ENCODE results near the gene TEN1. TPM values are rescaled to one million over a fixed set of nuclear protein-coding genes. Genes with fewer than 3 reads are reported as not detected.

The TEN1 gene
- total and polyA plus RNA-seq, 2 of the 13 experiments (the other 11 are each of a cell fraction or from before 2014, with no cell fraction given): 18.0 to 21.3 TPM

- TF ChIP-seq ZNF687 (CRISPR knock-in tag; IDR thresholded peaks at IDR 0.05) (peak; percentile 82), FOSL2 (CRISPR knock-in tag; IDR thresholded peaks at IDR 0.05) (peak; percentile 39; the same call in 1 of the 2 replicates), KDM2A (CRISPR knock-in tag; IDR thresholded peaks at IDR 0.05; ENCODE audit: borderline replicate concordance, low read depth) (peak; percentile 60; the same call in 1 of the 2 replicates), FOXA1 (IDR thresholded peaks at IDR 0.05) (no peak), FOXA1 (CRISPR knock-in tag; IDR thresholded peaks at IDR 0.05) (0 out of 2 replicates have a peak, but pooled peaks have one; percentile 7)
These were observed 26.5 kb downstream of the TEN1 start (continued) for GRCh38 chr17:76005263-76006149.

- Histone ChIP-seq H3K4me2 (ENCODE audit: low read depth, low read length) (no peak overlapping the region), H4K20me1 (ENCODE audit: insufficient read depth, low read length) (no peaks in the 10 kb centered on the region), H3K36me3 (replicated peaks in 1 of 2; ENCODE audit: control insufficient read depth in 1 of 2, insufficient read depth in 2 of 2, low read length in 2 of 2) (peaks cover 0 to 6% of the 10 kb centered on the region in 2 experiments; a peak in 2 of 5 replicates), H3K79me2 (ENCODE audit: insufficient read depth, low read length) (no peaks in the 10 kb centered on the region), H3K27me3 (ENCODE audit: control insufficient read depth in 1 of 2, insufficient read depth in 2 of 2, low read length in 2 of 2) (no peaks in the 10 kb centered on the region), H3K4me1 (ENCODE audit: insufficient read depth, low read length) (peaks cover 37% of the 10 kb centered on the region), H3K4me3 (replicated peaks in 1 of 3; ENCODE audit: insufficient read depth in 1 of 3, low read depth in 2 of 3, low read length in 3 of 3) (no peak overlapping the region), H3K27ac (ENCODE audit: extremely low read length, insufficient read depth, low read length) (no peak overlapping the region), H2AFZ (ENCODE audit: low read length) (no peak overlapping the region), H3K9me3 (ENCODE audit: low read length) (no peaks in the 10 kb centered on the region), H3K9ac (ENCODE audit: insufficient read depth, low read depth, low read length) (no peak overlapping the region)
- ChIA-PET POLR2A (interaction anchor here (0.5 to 1.4 kb wide), 2 partner anchors 25 to 64 kb away, joined by 4 read pairs; no protein-coding TSS in a partner anchor), CTCF (ENCODE audit: low intra/inter-chr PET ratio, low total read pairs) (no interaction called here)
- ATAC-seq: no peak
- no peak for FAIRE-seq
- no peak for DNase-seq (ENCODE audit: low spot score)
- intact Hi-C loops (cut with micrococcal nuclease; ENCODE audit: unreplicated experiment) (no loop called here), in situ Hi-C loops (cut with HindIII; ENCODE audit: extremely low pct_ligation_motif_present, low pct_unique_long_range_greater_than_20kb) (loop anchor here (5.0 kb wide), 2 partner anchors 50 to 100 kb away; no protein-coding TSS in a partner anchor)
- WGBS (ENCODE audit: low lambda C conversion rate): 94% methylated on average over 32 of the region's 39 CpGs
- no TSS peak for BruUV-seq (replicated peaks)
- TF ChIP-seq, protein P1, sequence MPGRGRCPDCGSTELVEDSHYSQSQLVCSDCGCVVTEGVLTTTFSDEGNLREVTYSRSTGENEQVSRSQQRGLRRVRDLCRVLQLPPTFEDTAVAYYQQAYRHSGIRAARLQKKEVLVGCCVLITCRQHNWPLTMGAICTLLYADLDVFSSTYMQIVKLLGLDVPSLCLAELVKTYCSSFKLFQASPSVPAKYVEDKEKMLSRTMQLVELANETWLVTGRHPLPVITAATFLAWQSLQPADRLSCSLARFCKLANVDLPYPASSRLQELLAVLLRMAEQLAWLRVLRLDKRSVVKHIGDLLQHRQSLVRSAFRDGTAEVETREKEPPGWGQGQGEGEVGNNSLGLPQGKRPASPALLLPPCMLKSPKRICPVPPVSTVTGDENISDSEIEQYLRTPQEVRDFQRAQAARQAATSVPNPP (CRISPR knock-in tag; IDR thresholded peaks at IDR 0.05): no peak
- TF ChIP-seq, protein P2, sequence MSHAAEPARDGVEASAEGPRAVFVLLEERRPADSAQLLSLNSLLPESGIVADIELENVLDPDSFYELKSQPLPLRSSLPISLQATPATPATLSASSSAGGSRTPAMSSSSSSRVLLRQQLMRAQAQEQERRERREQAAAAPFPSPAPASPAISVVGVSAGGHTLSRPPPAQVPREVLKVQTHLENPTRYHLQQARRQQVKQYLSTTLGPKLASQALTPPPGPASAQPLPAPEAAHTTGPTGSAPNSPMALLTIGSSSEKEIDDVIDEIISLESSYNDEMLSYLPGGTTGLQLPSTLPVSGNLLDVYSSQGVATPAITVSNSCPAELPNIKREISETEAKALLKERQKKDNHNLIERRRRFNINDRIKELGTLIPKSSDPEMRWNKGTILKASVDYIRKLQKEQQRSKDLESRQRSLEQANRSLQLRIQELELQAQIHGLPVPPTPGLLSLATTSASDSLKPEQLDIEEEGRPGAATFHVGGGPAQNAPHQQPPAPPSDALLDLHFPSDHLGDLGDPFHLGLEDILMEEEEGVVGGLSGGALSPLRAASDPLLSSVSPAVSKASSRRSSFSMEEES (CRISPR knock-in tag; IDR thresholded peaks at IDR 0.05): no peak
- TF ChIP-seq ZBTB38 (CRISPR knock-in tag; IDR thresholded peaks at IDR 0.05) (peak; percentile 38; the same call in 1 of the 2 replicates), AGO2 (optimal IDR thresholded peaks at IDR 0.05; ENCODE audit: low read depth, low read length) (peak; percentile 39), ZBTB33 (CRISPR knock-in tag; IDR thresholded peaks at IDR 0.05) (0 out of 2 replicates have a peak, but pooled peaks have one; percentile 37)
These were observed 28.2 kb downstream of the TEN1 start for GRCh38 chr17:76007131-76007849.

Data from HepG2 (cell line).